K562 (cell line): ENCODE data around the gene SEC14L2.

Experiments
- BDP1 ChIP-seq: IDR thresholded peaks from 3 replicates; pipeline ENCODE4 v1.6.1; 2011; ENCODE audit not compliant: insufficient read length, insufficient read depth
- CBX3 ChIP-seq, 2 experiments: IDR thresholded peaks; 1 replicate in 1 of 2; 2 replicates in 1 of 2; pipeline ENCODE4 v1.6.1; 2012; ENCODE audit warnings: inconsistent platforms in 2 of 2, low read length in 2 of 2, borderline replicate concordance in 1 of 2, control low read depth in 1 of 2
- GABPA ChIP-seq: fragments of 200-800 bp; sonication (Bioruptor generic); conservative IDR thresholded peaks from 2 replicates; pipeline ENCODE4 v1.6.1; 2016; ENCODE audit warnings: low read depth, missing genetic modification characterization, missing compliant biosample characterization
- MBD1 ChIP-seq: fragments of 250-450 bp; sonication (Bioruptor Pico); IDR thresholded peaks from 2 replicates; pipeline ENCODE4 v1.8.0; 2022; ENCODE audit warnings: inconsistent platforms
- POLR2A ChIP-seq: fragments of 450-650 bp; conservative IDR thresholded peaks from 2 replicates; pipeline ENCODE4 v1.6.1; 2016
- POLR2G ChIP-seq: fragments of 200-400 bp; formaldehyde crosslinking; IDR thresholded peaks from 2 replicates; pipeline ENCODE4 v1.6.1; 2017; ENCODE audit warnings: low read depth, mild to moderate bottlenecking, antibody characterized with exemption, low read length, moderate library complexity
- RAD21 ChIP-seq, 2 experiments: fragments of 250-450 bp in 1 of 2; fragments of 450-650 bp in 1 of 2; sonication (Bioruptor Pico) in 1 of 2; formaldehyde crosslinking in 1 of 2; IDR thresholded peaks in 1 of 2; conservative IDR thresholded peaks in 1 of 2; 2 replicates each; pipeline versions ENCODE4 v1.4.0 to v1.8.0; 2020 to 2022; ENCODE audit warnings: mild to moderate bottlenecking in 2 of 2, moderate library complexity in 1 of 2
- SMAD2 ChIP-seq: fragments of 150-350 bp; IDR thresholded peaks from 2 replicates; pipeline ENCODE4 v1.6.1; 2014; ENCODE audit warnings: low read depth, mild to moderate bottlenecking, low read length
- TAF1 ChIP-seq: IDR thresholded peaks from 2 replicates; pipeline ENCODE4 v1.6.1; 2011; ENCODE audit warnings: mild to moderate bottlenecking, low read length, moderate library complexity; ENCODE audit not compliant: insufficient read depth, control insufficient read depth, severe bottlenecking; ENCODE audit errors: extremely low read depth
- TBP ChIP-seq: optimal IDR thresholded peaks from 2 replicates; pipeline ENCODE3; 2011; ENCODE audit warnings: low read depth, low read length, improper control_type of control experiment
- TFAM ChIP-seq: fragments of 250-450 bp; sonication (Bioruptor Pico); conservative IDR thresholded peaks from 2 replicates; pipeline ENCODE4 v1.5.0; 2021; ENCODE audit warnings: mild to moderate bottlenecking, moderate library complexity
- ZFX ChIP-seq: sonication (generic); formaldehyde crosslinking; IDR thresholded peaks from 2 replicates; pipeline ENCODE4 v1.8.0; 2022; ENCODE audit warnings: mild to moderate bottlenecking, missing genetic modification reagents, moderate library complexity
- TF ChIP-seq, protein P1 (sequence below), 3 experiments: IDR thresholded peaks in 2 of 3; conservative IDR thresholded peaks in 1 of 3; 2 replicates each; pipeline ENCODE4 v1.5.1; 2011 to 2012; ENCODE audit warnings: low read length in 3 of 3, mild to moderate bottlenecking in 3 of 3, control low read depth in 2 of 3, improper control_type of control experiment in 1 of 3, inconsistent platforms in 1 of 3, low read depth in 1 of 3, mixed read lengths in 1 of 3, moderate library complexity in 1 of 3; ENCODE audit not compliant: insufficient read depth in 2 of 3

DNA sequence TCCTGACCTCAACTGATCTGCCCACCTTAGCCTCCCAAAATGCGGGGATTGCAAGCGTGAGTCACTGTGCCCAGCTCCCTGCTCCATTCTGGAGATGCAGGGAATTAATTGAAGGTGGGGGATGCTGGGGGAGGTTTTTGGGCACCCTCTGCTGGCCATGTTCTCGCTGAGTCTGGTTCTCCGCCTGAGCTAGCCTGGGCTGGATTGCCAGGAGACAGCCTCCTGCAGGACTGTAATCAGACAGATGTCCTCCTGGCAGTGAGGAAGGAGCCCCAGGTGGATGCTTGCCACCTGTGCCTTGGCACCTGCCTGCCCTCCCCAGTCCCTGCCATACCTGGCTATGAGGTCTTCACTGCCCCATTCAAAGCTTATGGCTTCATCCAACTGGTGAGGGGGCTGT, 34.1 kb downstream of the SEC14L2 start:
- TF ChIP-seq, protein P1, sequence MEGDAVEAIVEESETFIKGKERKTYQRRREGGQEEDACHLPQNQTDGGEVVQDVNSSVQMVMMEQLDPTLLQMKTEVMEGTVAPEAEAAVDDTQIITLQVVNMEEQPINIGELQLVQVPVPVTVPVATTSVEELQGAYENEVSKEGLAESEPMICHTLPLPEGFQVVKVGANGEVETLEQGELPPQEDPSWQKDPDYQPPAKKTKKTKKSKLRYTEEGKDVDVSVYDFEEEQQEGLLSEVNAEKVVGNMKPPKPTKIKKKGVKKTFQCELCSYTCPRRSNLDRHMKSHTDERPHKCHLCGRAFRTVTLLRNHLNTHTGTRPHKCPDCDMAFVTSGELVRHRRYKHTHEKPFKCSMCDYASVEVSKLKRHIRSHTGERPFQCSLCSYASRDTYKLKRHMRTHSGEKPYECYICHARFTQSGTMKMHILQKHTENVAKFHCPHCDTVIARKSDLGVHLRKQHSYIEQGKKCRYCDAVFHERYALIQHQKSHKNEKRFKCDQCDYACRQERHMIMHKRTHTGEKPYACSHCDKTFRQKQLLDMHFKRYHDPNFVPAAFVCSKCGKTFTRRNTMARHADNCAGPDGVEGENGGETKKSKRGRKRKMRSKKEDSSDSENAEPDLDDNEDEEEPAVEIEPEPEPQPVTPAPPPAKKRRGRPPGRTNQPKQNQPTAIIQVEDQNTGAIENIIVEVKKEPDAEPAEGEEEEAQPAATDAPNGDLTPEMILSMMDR (IDR thresholded peaks at IDR 0.05 in 2 of 3, conservative IDR thresholded peaks at IDR 0.05 in 1 of 3; ENCODE audit: insufficient read depth in 2 of 3, low read depth in 1 of 3, low read length in 3 of 3) = peak in 2 of 3 experiments; percentile 12 to 30; a peak in 2 of 6 replicates
- TF ChIP-seq BDP1 = no peak
- 0 out of 4 replicates have a peak, but pooled peaks of 1 of the 2 experiments have one; percentile 30 for TF ChIP-seq RAD21 (CRISPR knock-in tag; conservative IDR thresholded peaks at IDR 0.05 in 1 of 2, IDR thresholded peaks at IDR 0.05 in 1 of 2)
- TF ChIP-seq CBX3 (IDR thresholded peaks at IDR 0.05; ENCODE audit: borderline replicate concordance in 1 of 2, low read length in 2 of 2) = no peak
- no peak for TF ChIP-seq SMAD2
- TF ChIP-seq TBP = no peak
- TF ChIP-seq GABPA (tag) = no peak
- no peak for TF ChIP-seq POLR2G
- TF ChIP-seq TFAM (CRISPR knock-in tag) = no peak
- TF ChIP-seq ZFX = no peak
- no peak for TF ChIP-seq MBD1
- TF ChIP-seq POLR2A = no peak
- no peak for TF ChIP-seq TAF1
